Endothelial cell (in vitro differentiated cells): ENCODE results near the gene KIF2A. TPM values are rescaled to one million over a fixed set of nuclear protein-coding genes. Genes with fewer than 3 reads are reported as not detected.

Experiments
- DNase-seq: peaks from one replicate; pipeline ENCODE4 v3.0.0; 2021; ENCODE audit warnings: low spot score
- H3K27ac Mint-ChIP-seq: one replicate; pipeline ENCODE4 v1.8.0; 2021; ENCODE audit warnings: mixed read lengths, inconsistent platforms; ENCODE audit not compliant: unreplicated experiment
- H3K27me3 Mint-ChIP-seq: one replicate; pipeline ENCODE4 v1.8.0; 2021; ENCODE audit warnings: mild to moderate bottlenecking, moderate library complexity, mixed read lengths, inconsistent platforms; ENCODE audit not compliant: unreplicated experiment
- H3K36me3 Mint-ChIP-seq: one replicate; pipeline ENCODE4 v1.8.0; 2021; ENCODE audit warnings: mild to moderate bottlenecking, low read depth, mixed read lengths, inconsistent platforms; ENCODE audit not compliant: unreplicated experiment
- H3K4me1 Mint-ChIP-seq: one replicate; pipeline ENCODE4 v1.8.0; 2021; ENCODE audit warnings: mild to moderate bottlenecking, mixed read lengths, inconsistent platforms; ENCODE audit not compliant: unreplicated experiment
- H3K4me3 Mint-ChIP-seq: one replicate; pipeline ENCODE4 v1.8.0; 2021; ENCODE audit warnings: mild to moderate bottlenecking, mixed read lengths, inconsistent platforms; ENCODE audit not compliant: unreplicated experiment
- H3K9me3 Mint-ChIP-seq: one replicate; pipeline ENCODE4 v1.8.0; 2021; ENCODE audit warnings: mixed read lengths, inconsistent platforms; ENCODE audit not compliant: unreplicated experiment
- total RNA-seq: library from RNA; stranded (reverse); fragmentation: NEBNext Ultra II Directional; extraction: Animal tissue kit (Norgen Biotek cat#: 25700); gene quantifications from one replicate; pipeline ENCODE4 v1.2.1, GENCODE V29; 2021; ENCODE audit not compliant: unreplicated experiment
- TF ChIP-seq, protein P1 (sequence below): fragments of 200-600 bp; sonication (generic); IDR thresholded peaks from one replicate; pipeline ENCODE4 v1.5.0; 2021; ENCODE audit warnings: antibody characterized with exemption; ENCODE audit not compliant: unreplicated experiment

The KIF2A gene
- total RNA-seq, 1 donor from 2014 or later: 56.8 TPM

DNA sequence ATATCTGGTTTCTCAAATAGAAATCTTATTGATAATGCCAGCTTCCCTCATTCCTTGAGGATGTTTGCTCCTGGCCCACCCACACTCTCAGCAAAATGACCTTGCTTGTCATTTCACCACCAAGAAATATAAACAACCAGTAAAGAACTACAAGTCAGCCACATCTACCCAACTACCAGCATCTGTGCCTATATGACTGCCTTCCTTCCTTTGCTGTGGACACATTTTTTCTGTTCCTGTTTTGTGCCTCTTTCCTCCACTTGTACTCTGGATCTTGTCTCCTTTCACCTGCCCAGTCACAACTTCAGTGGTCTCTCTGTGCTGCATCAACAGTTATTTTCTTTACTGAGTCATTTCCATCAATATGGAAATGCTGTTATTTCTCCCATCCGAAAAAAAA is 20.3 kb downstream of the KIF2A start:
- Mint-ChIP-seq H3K9me3 (no peaks in the 10 kb centered on the region), H3K4me1 (peaks cover 12% of the 10 kb centered on the region), H3K27ac (peak overlapping the region; percentile 8), H3K36me3 (no peaks in the 10 kb centered on the region), H3K27me3 (peaks cover 2% of the 10 kb centered on the region), H3K4me3 (no peak overlapping the region)
- TF ChIP-seq, protein P1, sequence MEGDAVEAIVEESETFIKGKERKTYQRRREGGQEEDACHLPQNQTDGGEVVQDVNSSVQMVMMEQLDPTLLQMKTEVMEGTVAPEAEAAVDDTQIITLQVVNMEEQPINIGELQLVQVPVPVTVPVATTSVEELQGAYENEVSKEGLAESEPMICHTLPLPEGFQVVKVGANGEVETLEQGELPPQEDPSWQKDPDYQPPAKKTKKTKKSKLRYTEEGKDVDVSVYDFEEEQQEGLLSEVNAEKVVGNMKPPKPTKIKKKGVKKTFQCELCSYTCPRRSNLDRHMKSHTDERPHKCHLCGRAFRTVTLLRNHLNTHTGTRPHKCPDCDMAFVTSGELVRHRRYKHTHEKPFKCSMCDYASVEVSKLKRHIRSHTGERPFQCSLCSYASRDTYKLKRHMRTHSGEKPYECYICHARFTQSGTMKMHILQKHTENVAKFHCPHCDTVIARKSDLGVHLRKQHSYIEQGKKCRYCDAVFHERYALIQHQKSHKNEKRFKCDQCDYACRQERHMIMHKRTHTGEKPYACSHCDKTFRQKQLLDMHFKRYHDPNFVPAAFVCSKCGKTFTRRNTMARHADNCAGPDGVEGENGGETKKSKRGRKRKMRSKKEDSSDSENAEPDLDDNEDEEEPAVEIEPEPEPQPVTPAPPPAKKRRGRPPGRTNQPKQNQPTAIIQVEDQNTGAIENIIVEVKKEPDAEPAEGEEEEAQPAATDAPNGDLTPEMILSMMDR: no peak
- no peak for DNase-seq

DNA sequence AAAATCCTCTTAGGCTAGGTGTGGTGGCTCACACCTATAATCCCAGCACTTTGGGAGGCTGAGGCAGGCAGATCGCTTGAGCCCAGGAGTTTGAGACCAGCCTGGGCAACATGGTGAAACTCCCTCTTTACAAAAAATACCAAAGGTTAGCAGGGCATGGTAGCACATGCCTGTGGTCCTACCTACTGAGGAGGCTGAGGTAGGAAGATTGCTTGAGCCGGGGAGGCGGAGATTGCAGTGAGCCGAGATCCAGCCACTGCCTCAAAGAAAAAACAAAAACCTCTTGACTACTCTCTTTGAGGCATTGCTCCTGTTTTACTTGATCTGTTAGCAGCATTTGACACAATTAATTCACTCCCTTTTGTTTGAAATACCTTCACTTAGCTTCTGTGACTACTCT is 20.7 kb downstream of the KIF2A start:
- H3K4me3 Mint-ChIP-seq: no peak overlapping the region
- peaks cover 12% of the 10 kb centered on the region for H3K4me1 Mint-ChIP-seq
- H3K27ac Mint-ChIP-seq: peak overlapping the region; percentile 28
- peaks cover 2% of the 10 kb centered on the region for H3K27me3 Mint-ChIP-seq
- no peaks in the 10 kb centered on the region for H3K36me3 Mint-ChIP-seq
- no peak for DNase-seq
- TF ChIP-seq, protein P1: no peak
- H3K9me3 Mint-ChIP-seq: no peaks in the 10 kb centered on the region

DNA sequence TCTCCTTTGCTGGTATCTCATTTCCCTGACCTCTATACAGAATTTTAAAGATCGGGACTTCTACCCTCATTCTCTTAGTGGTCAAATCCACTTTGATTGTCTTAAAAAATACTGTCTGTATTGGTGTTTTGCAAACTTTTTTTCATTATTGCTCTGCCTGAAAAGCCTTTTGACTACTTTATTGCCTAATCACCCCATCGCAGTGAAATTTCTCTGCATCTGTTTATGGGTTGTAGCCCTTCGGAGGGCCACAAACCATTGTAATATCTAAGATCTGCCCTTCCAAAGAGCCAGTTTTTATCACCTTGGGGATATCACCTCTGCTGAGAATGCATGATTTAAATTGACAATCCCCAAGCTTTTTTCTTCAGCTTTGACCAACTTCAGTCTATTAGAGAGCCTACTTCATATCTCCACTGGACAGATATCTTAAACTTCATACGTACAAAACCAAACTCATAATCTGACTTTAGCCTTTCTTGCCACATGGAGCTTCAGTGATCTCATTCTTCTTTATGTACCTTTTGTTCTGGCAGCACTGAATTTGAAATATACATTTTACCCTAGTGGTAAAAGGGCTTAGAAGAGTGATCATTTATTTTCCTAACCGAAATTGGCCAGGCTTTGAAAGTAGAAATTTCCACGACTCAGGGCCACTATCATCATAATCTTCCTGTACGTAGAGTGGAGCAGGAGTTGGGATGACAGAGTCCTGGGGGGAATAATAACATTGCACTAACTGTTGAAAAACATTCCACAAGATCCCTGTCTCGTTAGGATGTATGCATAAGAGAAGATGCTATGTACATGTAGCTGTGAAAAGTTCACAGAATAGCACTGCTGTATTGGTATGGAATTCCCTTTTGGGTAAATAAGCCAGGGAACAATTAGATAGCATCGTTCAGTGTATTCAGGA is 21.4 kb downstream of the KIF2A start:
- peak overlapping the region; percentile 28 for H3K27ac Mint-ChIP-seq
- TF ChIP-seq, protein P1: no peak
- no peak for DNase-seq
- H3K9me3 Mint-ChIP-seq: no peaks in the 10 kb centered on the region
- no peak overlapping the region for H3K4me3 Mint-ChIP-seq
- H3K4me1 Mint-ChIP-seq: peaks cover 12% of the 10 kb centered on the region
- H3K27me3 Mint-ChIP-seq: peaks cover 2% of the 10 kb centered on the region
- H3K36me3 Mint-ChIP-seq: no peaks in the 10 kb centered on the region

DNA sequence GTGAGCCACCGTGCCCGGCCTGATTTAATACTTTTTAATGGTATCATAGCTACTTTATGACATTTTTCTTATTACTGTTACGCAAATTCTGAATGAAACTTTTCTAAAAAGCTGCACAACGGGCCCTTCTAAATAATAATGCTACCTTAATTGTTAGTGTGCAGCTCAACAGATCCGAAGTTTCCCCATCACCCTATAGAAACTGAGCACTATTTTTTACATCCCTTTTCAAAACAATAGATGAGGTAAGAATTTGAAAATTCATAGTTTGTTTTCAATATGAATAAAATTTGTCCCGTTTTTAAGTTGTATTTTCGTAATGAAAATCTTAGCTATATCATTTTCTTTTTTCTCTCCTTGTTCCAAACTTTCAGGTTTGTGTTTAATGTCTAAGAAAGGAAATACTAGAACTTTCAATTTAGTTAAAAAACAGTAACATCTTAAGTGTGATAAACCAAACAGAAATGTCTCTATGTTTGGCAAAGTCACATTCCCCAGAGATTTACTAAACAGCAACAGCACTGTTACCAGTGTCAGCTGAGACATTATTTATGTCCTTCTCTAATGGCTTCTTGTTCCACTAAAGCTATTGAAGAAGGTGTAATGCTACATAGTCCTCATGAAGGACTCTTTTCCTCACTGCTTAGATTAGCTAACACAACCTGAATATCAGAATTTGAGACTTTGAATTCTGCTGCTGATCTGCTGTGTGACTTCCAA is 22.9 kb downstream of the KIF2A start:
- Mint-ChIP-seq H3K4me3 (no peak overlapping the region), H3K9me3 (no peaks in the 10 kb centered on the region), H3K27me3 (peaks cover 4% of the 10 kb centered on the region), H3K36me3 (peaks cover 5% of the 10 kb centered on the region), H3K4me1 (peaks cover 18% of the 10 kb centered on the region), H3K27ac (no peak overlapping the region)
- TF ChIP-seq, protein P1: no peak
- DNase-seq: no peak
